ENCODE results near the gene RAD18.

RAD18 gene

DNA sequence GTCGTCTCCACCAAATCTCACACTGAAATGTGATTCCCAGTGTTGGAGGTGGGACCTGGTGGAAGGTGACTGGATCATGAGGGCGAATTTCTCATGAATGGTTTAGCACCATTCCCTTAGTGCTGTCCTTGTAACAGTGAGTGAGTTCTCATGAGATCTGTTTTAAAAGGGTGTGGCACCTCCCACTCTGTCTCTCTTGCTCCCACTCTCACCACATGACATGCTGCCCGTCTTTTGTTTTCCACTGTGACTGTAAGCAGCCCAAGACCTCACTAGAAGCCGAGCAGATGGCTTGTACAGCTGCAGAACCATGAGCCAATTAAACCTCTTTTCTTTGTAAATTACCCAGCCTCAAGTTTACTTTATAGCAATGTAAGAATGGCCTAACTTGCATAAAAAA, 21.2 kb downstream of the RAD18 start:
- TF ChIP-seq SIN3A (IDR thresholded peaks at IDR 0.05; ENCODE audit: borderline replicate concordance, insufficient read depth, low read length) (no peak), REST (IDR thresholded peaks at IDR 0.05; ENCODE audit: insufficient read depth in 1 of 2, low read depth in 2 of 2, low read length in 2 of 2) (no peak), TAF1 (IDR thresholded peaks at IDR 0.05; ENCODE audit: borderline replicate concordance, insufficient read depth, low read length) (no peak), POLR2AphosphoS5 (IDR thresholded peaks at IDR 0.05; ENCODE audit: low read depth, low read length) (no peak), FOXP2 (optimal IDR thresholded peaks at IDR 0.05; ENCODE audit: borderline replicate concordance, extremely low read depth, extremely low read length, insufficient read depth) (no peak)

GRCh38 chr3:8938021-8938420, 25.3 kb downstream of the RAD18 start:
- no peak for TF ChIP-seq REST (IDR thresholded peaks at IDR 0.05; ENCODE audit: insufficient read depth in 1 of 2, low read depth in 2 of 2, low read length in 2 of 2)
- no peak for TF ChIP-seq TAF1 (IDR thresholded peaks at IDR 0.05; ENCODE audit: borderline replicate concordance, insufficient read depth, low read length)
- no peak for TF ChIP-seq SIN3A (IDR thresholded peaks at IDR 0.05; ENCODE audit: borderline replicate concordance, insufficient read depth, low read length)
- no peak for TF ChIP-seq POLR2AphosphoS5 (IDR thresholded peaks at IDR 0.05; ENCODE audit: low read depth, low read length)
- TF ChIP-seq FOXP2 (optimal IDR thresholded peaks at IDR 0.05; ENCODE audit: borderline replicate concordance, extremely low read depth, extremely low read length, insufficient read depth) = no peak

DNA sequence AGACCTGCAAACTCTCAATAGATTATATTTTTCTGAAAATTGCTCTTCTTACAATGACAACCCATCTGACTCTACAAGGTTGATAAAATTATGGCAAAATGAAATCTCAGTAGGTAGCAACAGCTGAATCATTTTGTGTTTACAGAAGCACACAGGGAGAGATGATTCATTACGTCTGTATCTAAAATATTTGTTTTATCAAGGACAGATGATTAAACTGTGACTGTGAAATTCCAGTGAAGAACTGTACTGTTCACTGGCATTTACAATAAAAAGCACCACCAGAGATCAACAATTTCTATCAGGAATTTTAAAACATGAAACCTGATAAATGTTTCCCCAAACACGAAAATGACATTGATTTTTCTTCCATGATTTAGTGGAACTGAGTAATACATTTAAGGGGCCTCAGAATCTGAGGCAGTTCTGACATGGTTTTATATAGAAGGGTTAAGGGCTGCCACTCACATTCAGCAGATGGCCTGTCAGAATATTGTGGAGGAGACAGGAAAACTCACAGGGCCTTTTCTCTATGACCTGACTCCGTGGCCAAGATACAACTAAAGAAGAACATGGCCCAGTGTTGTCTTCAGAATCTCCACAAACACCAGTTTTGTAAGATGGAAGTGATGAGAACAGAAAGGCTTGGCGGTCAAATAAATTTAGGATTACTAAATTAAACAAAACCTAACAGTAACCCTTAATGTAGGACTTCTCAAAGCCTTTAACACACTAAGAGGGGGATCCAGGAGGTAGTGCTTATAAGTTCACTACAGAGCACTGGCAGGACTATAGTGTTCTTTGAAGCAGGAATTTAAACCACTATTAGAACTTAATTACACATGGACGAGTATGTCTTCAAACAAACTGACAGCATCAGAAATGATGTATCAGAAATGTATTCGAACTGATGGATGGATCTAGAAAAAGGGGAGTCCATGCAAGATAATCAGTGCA, 25.9 kb downstream of the RAD18 start:
- no peak for TF ChIP-seq SIN3A (IDR thresholded peaks at IDR 0.05; ENCODE audit: borderline replicate concordance, insufficient read depth, low read length)
- TF ChIP-seq TAF1 (IDR thresholded peaks at IDR 0.05; ENCODE audit: borderline replicate concordance, insufficient read depth, low read length) = no peak
- TF ChIP-seq REST (IDR thresholded peaks at IDR 0.05; ENCODE audit: insufficient read depth in 1 of 2, low read depth in 2 of 2, low read length in 2 of 2) = no peak
- TF ChIP-seq FOXP2 (optimal IDR thresholded peaks at IDR 0.05; ENCODE audit: borderline replicate concordance, extremely low read depth, extremely low read length, insufficient read depth) = no peak
- TF ChIP-seq POLR2AphosphoS5 (IDR thresholded peaks at IDR 0.05; ENCODE audit: low read depth, low read length) = no peak

GRCh38 chr3:8932507-8932906, 30.8 kb downstream of the RAD18 start:
- TF ChIP-seq FOXP2 (optimal IDR thresholded peaks at IDR 0.05; ENCODE audit: borderline replicate concordance, extremely low read depth, extremely low read length, insufficient read depth) (no peak), TAF1 (IDR thresholded peaks at IDR 0.05; ENCODE audit: borderline replicate concordance, insufficient read depth, low read length) (no peak), REST (IDR thresholded peaks at IDR 0.05; ENCODE audit: insufficient read depth in 1 of 2, low read depth in 2 of 2, low read length in 2 of 2) (no peak), SIN3A (IDR thresholded peaks at IDR 0.05; ENCODE audit: borderline replicate concordance, insufficient read depth, low read length) (no peak), POLR2AphosphoS5 (IDR thresholded peaks at IDR 0.05; ENCODE audit: low read depth, low read length) (no peak)
